HepG2 (cell line): ENCODE results near the gene SYMPK. TPM values are rescaled to one million over a fixed set of nuclear protein-coding genes. Genes with fewer than 3 reads are reported as not detected.
A peak's percentile ranks its signal among the peaks of the same experiment; 100 is the strongest.

Source experiments
- GABPA ChIP-seq, 2 experiments: IDR thresholded peaks; 2 replicates each; pipeline ENCODE4 v1.6.1; 2011 to 2016; ENCODE audit warnings: low read depth in 2 of 2, low read length in 1 of 2, missing biosample characterization in 1 of 2, missing genetic modification characterization in 1 of 2
- HHEX ChIP-seq: IDR thresholded peaks from 2 replicates; pipeline ENCODE4 v1.6.1; 2016; ENCODE audit warnings: control low read depth
- MAFK ChIP-seq, 2 experiments: IDR thresholded peaks in 1 of 2; conservative IDR thresholded peaks in 1 of 2; 2 replicates each; pipeline ENCODE4 v1.6.1; 2011; ENCODE audit warnings: improper control_type of control experiment in 2 of 2, low read length in 2 of 2
- MTF1 ChIP-seq: sonication (generic); formaldehyde crosslinking; IDR thresholded peaks from 2 replicates; pipeline ENCODE4 v1.5.0; 2020; ENCODE audit warnings: missing genetic modification reagents
- NFKB2 ChIP-seq: sonication (generic); formaldehyde crosslinking; IDR thresholded peaks from 2 replicates; pipeline ENCODE4 v1.4.0; 2020; ENCODE audit warnings: missing genetic modification reagents, borderline replicate concordance
- PAF1 ChIP-seq: IDR thresholded peaks from 2 replicates; pipeline ENCODE4 v1.6.1; 2016; ENCODE audit warnings: missing genetic modification reagents, missing compliant biosample characterization
- POLR2AphosphoS2 ChIP-seq: IDR thresholded peaks from 2 replicates; pipeline ENCODE4 v1.6.1; 2011; ENCODE audit warnings: low read depth, low read length, improper control_type of control experiment
- PRMT3 ChIP-seq: sonication (generic); formaldehyde crosslinking; IDR thresholded peaks from 2 replicates; pipeline ENCODE4 v1.8.1; 2022; ENCODE audit warnings: low read depth, mild to moderate bottlenecking, moderate library complexity, missing genetic modification reagents, borderline replicate concordance
- ZKSCAN1 ChIP-seq: fragments of 150-350 bp; IDR thresholded peaks from 2 replicates; pipeline ENCODE4 v1.6.1; 2014; ENCODE audit warnings: low read length
- ZNF292 ChIP-seq: sonication (generic); formaldehyde crosslinking; IDR thresholded peaks from 2 replicates; pipeline ENCODE4 v1.8.1; 2022; ENCODE audit warnings: mild to moderate bottlenecking, low read depth, missing genetic modification reagents, borderline replicate concordance
- ZNF543 ChIP-seq: sonication (generic); formaldehyde crosslinking; IDR thresholded peaks from 2 replicates; pipeline ENCODE4 v1.4.0; 2020; ENCODE audit warnings: mild to moderate bottlenecking, missing genetic modification reagents
- ZNF567 ChIP-seq: sonication (generic); formaldehyde crosslinking; IDR thresholded peaks from 2 replicates; pipeline ENCODE4 v1.8.1; 2023; ENCODE audit warnings: mild to moderate bottlenecking, missing genetic modification reagents, borderline replicate concordance
- ZNF788 ChIP-seq: sonication (generic); formaldehyde crosslinking; IDR thresholded peaks from 2 replicates; pipeline ENCODE4 v1.5.0; 2020; ENCODE audit warnings: mild to moderate bottlenecking, missing genetic modification reagents, borderline replicate concordance
- polyA plus RNA-seq, 8 experiments: library from polyadenylated mRNA; depleted of rRNA in 3 of 8; stranded (reverse) in 7 of 8; unstranded in 1 of 8; fragments of >200 nt; fragmentation: Illumina TruSeq in 4 of 8; extraction: Trizol in 4 of 8; gene quantifications; 2 replicates each; pipeline versions ENCODE4 v1.2.1 to v1.2.3, GENCODE V29; 2011 to 2016; ENCODE audit warnings: low read depth in 4 of 8, missing spikeins in 1 of 8, mixed read lengths in 1 of 8; ENCODE audit not compliant: insufficient read depth in 1 of 8
- total RNA-seq, 5 experiments: library from RNA; depleted of rRNA; stranded (reverse); fragments of >200 nt; fragmentation: Illumina TruSeq; extraction: Trizol; gene quantifications; 2 replicates each; pipeline ENCODE4 v1.2.3, GENCODE V29; 2016; ENCODE audit warnings: low read depth in 1 of 5
- TF ChIP-seq, protein P1 (sequence below): sonication (generic); formaldehyde crosslinking; IDR thresholded peaks from 2 replicates; pipeline ENCODE4 v1.4.0; 2020; ENCODE audit warnings: missing genetic modification reagents
- TF ChIP-seq, protein P2 (sequence below): sonication (generic); formaldehyde crosslinking; IDR thresholded peaks from 2 replicates; pipeline ENCODE4 v1.4.0; 2020; ENCODE audit warnings: missing genetic modification reagents, mild to moderate bottlenecking, borderline replicate concordance
- TF ChIP-seq, protein P3 (sequence below): sonication (generic); formaldehyde crosslinking; IDR thresholded peaks from 2 replicates; pipeline ENCODE4 v1.4.0; 2020; ENCODE audit warnings: missing genetic modification reagents
- TF ChIP-seq, protein P4 (sequence below): sonication (generic); formaldehyde crosslinking; IDR thresholded peaks from 2 replicates; pipeline ENCODE4 v1.5.0; 2020; ENCODE audit warnings: missing genetic modification reagents
- TF ChIP-seq, protein P5 (sequence below): sonication (generic); formaldehyde crosslinking; IDR thresholded peaks from 2 replicates; pipeline ENCODE4 v1.9.0; 2021; ENCODE audit warnings: missing genetic modification reagents, borderline replicate concordance

SYMPK gene
- total and polyA plus RNA-seq, 2 of the 13 experiments (the other 11 are each of a cell fraction or from before 2014, with no cell fraction given): 21.9 to 55.7 TPM

DNA sequence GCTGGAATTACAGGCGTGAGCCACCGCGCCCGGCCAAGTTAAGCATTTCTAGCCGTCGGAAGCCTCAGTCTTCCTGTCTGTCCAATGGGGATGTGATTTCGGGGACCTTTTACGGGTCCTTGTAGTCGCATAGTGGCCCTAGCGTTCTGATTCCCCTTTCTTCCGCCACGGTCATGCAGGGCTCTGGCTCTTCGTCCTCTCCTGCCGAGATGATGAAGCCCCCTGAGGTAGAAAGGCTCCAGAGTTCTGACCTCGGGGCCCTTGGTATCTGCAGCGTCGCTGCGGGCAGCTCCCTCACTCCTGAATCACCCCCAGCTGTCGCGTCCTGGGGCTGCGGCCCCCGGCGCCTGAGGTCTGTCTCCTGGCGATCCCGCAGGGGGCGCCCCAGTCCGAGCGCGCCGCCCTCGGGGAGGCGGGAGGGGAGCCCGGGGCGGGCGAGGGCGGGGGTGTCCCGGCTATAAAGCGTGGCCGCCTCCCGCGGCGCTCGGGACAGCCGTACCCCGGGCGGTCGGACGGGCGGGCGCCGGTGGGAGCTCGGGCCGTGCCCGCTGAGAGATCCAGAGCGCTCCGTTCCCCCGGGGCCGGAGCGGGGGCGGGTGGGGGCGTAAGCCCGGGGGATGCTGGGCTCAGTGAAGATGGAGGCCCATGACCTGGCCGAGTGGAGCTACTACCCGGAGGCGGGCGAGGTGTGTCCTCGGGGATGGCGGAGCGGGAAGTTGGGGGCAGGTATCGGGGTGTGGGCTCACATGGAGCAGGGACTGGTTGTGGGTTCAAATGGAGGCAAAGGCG, 1.1 kb upstream of the SYMPK start, which contains the start of gene FOXA3 (continued):
- TF ChIP-seq, protein P1, sequence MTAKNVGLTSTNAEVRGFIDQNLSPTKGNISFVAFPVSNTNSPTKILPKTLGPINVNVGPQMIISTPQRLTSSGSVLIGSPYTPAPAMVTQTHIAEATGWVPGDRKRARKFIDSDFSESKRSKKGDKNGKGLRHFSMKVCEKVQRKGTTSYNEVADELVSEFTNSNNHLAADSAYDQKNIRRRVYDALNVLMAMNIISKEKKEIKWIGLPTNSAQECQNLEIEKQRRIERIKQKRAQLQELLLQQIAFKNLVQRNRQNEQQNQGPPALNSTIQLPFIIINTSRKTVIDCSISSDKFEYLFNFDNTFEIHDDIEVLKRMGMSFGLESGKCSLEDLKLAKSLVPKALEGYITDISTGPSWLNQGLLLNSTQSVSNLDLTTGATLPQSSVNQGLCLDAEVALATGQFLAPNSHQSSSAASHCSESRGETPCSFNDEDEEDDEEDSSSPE: peak; percentile 70
- TF ChIP-seq, protein P2, sequence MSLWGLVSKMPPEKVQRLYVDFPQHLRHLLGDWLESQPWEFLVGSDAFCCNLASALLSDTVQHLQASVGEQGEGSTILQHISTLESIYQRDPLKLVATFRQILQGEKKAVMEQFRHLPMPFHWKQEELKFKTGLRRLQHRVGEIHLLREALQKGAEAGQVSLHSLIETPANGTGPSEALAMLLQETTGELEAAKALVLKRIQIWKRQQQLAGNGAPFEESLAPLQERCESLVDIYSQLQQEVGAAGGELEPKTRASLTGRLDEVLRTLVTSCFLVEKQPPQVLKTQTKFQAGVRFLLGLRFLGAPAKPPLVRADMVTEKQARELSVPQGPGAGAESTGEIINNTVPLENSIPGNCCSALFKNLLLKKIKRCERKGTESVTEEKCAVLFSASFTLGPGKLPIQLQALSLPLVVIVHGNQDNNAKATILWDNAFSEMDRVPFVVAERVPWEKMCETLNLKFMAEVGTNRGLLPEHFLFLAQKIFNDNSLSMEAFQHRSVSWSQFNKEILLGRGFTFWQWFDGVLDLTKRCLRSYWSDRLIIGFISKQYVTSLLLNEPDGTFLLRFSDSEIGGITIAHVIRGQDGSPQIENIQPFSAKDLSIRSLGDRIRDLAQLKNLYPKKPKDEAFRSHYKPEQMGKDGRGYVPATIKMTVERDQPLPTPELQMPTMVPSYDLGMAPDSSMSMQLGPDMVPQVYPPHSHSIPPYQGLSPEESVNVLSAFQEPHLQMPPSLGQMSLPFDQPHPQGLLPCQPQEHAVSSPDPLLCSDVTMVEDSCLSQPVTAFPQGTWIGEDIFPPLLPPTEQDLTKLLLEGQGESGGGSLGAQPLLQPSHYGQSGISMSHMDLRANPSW (CRISPR knock-in tag): no peak
- TF ChIP-seq ZNF788 (CRISPR knock-in tag): no peak
- TF ChIP-seq ZKSCAN1: no peak
- TF ChIP-seq ZNF543 (CRISPR knock-in tag): no peak; the same call in 1 of the 2 replicates
- TF ChIP-seq, protein P3, sequence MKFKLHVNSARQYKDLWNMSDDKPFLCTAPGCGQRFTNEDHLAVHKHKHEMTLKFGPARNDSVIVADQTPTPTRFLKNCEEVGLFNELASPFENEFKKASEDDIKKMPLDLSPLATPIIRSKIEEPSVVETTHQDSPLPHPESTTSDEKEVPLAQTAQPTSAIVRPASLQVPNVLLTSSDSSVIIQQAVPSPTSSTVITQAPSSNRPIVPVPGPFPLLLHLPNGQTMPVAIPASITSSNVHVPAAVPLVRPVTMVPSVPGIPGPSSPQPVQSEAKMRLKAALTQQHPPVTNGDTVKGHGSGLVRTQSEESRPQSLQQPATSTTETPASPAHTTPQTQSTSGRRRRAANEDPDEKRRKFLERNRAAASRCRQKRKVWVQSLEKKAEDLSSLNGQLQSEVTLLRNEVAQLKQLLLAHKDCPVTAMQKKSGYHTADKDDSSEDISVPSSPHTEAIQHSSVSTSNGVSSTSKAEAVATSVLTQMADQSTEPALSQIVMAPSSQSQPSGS (CRISPR knock-in tag): no peak; the same call in 1 of the 2 replicates
- no peak for TF ChIP-seq GABPA (IDR thresholded peaks at IDR 0.05; ENCODE audit: low read depth, low read length)
- peak; percentile 48; the same call in 1 of the 2 replicates for TF ChIP-seq GABPA (CRISPR knock-in tag; IDR thresholded peaks at IDR 0.05; ENCODE audit: low read depth)
- no peak for TF ChIP-seq MTF1
- no peak for TF ChIP-seq PAF1 (CRISPR knock-in tag)
- no peak for TF ChIP-seq HHEX
- TF ChIP-seq ZNF292: no peak
- TF ChIP-seq POLR2AphosphoS2: no peak
- TF ChIP-seq, protein P4, sequence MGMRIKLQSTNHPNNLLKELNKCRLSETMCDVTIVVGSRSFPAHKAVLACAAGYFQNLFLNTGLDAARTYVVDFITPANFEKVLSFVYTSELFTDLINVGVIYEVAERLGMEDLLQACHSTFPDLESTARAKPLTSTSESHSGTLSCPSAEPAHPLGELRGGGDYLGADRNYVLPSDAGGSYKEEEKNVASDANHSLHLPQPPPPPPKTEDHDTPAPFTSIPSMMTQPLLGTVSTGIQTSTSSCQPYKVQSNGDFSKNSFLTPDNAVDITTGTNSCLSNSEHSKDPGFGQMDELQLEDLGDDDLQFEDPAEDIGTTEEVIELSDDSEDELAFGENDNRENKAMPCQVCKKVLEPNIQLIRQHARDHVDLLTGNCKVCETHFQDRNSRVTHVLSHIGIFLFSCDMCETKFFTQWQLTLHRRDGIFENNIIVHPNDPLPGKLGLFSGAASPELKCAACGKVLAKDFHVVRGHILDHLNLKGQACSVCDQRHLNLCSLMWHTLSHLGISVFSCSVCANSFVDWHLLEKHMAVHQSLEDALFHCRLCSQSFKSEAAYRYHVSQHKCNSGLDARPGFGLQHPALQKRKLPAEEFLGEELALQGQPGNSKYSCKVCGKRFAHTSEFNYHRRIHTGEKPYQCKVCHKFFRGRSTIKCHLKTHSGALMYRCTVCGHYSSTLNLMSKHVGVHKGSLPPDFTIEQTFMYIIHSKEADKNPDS (CRISPR knock-in tag): no peak
- TF ChIP-seq, protein P5, sequence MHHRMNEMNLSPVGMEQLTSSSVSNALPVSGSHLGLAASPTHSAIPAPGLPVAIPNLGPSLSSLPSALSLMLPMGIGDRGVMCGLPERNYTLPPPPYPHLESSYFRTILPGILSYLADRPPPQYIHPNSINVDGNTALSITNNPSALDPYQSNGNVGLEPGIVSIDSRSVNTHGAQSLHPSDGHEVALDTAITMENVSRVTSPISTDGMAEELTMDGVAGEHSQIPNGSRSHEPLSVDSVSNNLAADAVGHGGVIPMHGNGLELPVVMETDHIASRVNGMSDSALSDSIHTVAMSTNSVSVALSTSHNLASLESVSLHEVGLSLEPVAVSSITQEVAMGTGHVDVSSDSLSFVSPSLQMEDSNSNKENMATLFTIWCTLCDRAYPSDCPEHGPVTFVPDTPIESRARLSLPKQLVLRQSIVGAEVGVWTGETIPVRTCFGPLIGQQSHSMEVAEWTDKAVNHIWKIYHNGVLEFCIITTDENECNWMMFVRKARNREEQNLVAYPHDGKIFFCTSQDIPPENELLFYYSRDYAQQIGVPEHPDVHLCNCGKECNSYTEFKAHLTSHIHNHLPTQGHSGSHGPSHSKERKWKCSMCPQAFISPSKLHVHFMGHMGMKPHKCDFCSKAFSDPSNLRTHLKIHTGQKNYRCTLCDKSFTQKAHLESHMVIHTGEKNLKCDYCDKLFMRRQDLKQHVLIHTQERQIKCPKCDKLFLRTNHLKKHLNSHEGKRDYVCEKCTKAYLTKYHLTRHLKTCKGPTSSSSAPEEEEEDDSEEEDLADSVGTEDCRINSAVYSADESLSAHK (CRISPR knock-in tag): no peak
- no peak for TF ChIP-seq MAFK (conservative IDR thresholded peaks at IDR 0.05 in 1 of 2, IDR thresholded peaks at IDR 0.05 in 1 of 2; ENCODE audit: low read length in 2 of 2)
- no peak for TF ChIP-seq ZNF567
- TF ChIP-seq NFKB2: peak; percentile 31; the same call in 1 of the 2 replicates
- TF ChIP-seq PRMT3 (CRISPR knock-in tag): no peak
